Stomach (tissue), 9 donors: ENCODE results near the gene VGLL3. TPM values are rescaled to one million over a fixed set of nuclear protein-coding genes. Genes with fewer than 3 reads are reported as not detected.

Source experiments
- DNase-seq, 2 donors: peaks; one replicate each; pipeline versions ENCODE4 v3.0.0 to v3.0.0-alpha.2; 2013 to 2019
- H3K27ac ChIP-seq, 5 donors: fragments of 200-600 bp in 4 of 5; sonication (generic) in 4 of 5; one replicate each; pipeline ENCODE4 v1.5.1; 2013 to 2019; ENCODE audit warnings: mild to moderate bottlenecking in 1 of 5, moderate library complexity in 1 of 5
- H3K27me3 ChIP-seq, 3 donors: fragments of 200-600 bp; sonication (generic); one replicate each; pipeline ENCODE4 v1.5.1; 2017 to 2019; ENCODE audit warnings: mixed run types in 1 of 3
- H3K36me3 ChIP-seq, 4 donors: fragments of 200-600 bp; sonication (generic); 1 replicate in 3 of 4; 2 replicates in 1 of 4; pipeline ENCODE4 v1.5.1; 2016 to 2019
- H3K4me1 ChIP-seq, 4 donors: fragments of 200-600 bp; sonication (generic); one replicate each; pipeline ENCODE4 v1.5.1; 2016 to 2019
- H3K4me3 ChIP-seq, 4 donors: fragments of 200-600 bp; sonication (generic) in 3 of 4; one replicate each; pipeline ENCODE4 v1.5.1; 2016 to 2019; ENCODE audit warnings: mild to moderate bottlenecking in 1 of 4
- H3K9me3 ChIP-seq, 4 donors: fragments of 200-600 bp; sonication (generic); one replicate each; pipeline ENCODE4 v1.5.1; 2016 to 2019
- EP300 ChIP-seq: sonication (generic); formaldehyde crosslinking; IDR thresholded peaks from one replicate; pipeline ENCODE4 v1.6.1; 2017; ENCODE audit warnings: antibody characterized with exemption
- POLR2A ChIP-seq, 4 donors: fragments of 450-650 bp; IDR thresholded peaks; one replicate each; pipeline ENCODE4 v1.6.1; 2016; ENCODE audit warnings: antibody characterized with exemption in 4 of 4, control low read depth in 2 of 4, mild to moderate bottlenecking in 1 of 4, moderate library complexity in 1 of 4
- POLR2AphosphoS5 ChIP-seq, 3 donors: sonication (generic); formaldehyde crosslinking; IDR thresholded peaks; one replicate each; pipeline ENCODE4 v1.6.1; 2016; ENCODE audit warnings: antibody characterized with exemption in 3 of 3
- WGBS, 5 donors: extraction: QIAGEN DNeasy Blood & Tissue Kit in 3 of 5; methylation state at CpG; one replicate each; pipeline versions ENCODE4 v1.1.5 to v1.1.7; 2013 to 2018; 5-methylcytosine and 5-hydroxymethylcytosine counted together
- intact Hi-C: fragments of 100-400 bp; cut with DNase I; formaldehyde crosslinking; loops from one replicate; pipeline ENCODE4 v1.15.1; 2023; ENCODE audit warnings: low total_unique reads
- polyA plus RNA-seq, 3 donors: library from polyadenylated mRNA; stranded (reverse); fragments of 200-250 nt; gene quantifications; one replicate each; pipeline ENCODE4 v1.2.3, GENCODE V29; 2013
- total RNA-seq, 5 donors: library from RNA; depleted of rRNA; stranded (reverse); fragments of >200 nt; gene quantifications; one replicate each; pipeline versions ENCODE4 v1.1.0 to v1.2.3, GENCODE V29; 2014 to 2016
- TF ChIP-seq, protein P1 (sequence below), 7 experiments: fragments of 450-650 bp in 4 of 7; fragments of 200-600 bp in 3 of 7; sonication (generic) in 3 of 7; IDR thresholded peaks; one replicate each; pipeline ENCODE4 v1.5.1; 2016 to 2019; ENCODE audit warnings: antibody characterized with exemption in 7 of 7, control low read depth in 2 of 7, mild to moderate bottlenecking in 1 of 7
- donor health status: healthy with polysubstance abuse.
- donor health status: Bipolar disorder and iron deficiency.
- donor health status: healthy.

Gene VGLL3
- total and polyA plus RNA-seq, 8 donors, result 0.60 to 23.7 (median 6.1) TPM

DNA sequence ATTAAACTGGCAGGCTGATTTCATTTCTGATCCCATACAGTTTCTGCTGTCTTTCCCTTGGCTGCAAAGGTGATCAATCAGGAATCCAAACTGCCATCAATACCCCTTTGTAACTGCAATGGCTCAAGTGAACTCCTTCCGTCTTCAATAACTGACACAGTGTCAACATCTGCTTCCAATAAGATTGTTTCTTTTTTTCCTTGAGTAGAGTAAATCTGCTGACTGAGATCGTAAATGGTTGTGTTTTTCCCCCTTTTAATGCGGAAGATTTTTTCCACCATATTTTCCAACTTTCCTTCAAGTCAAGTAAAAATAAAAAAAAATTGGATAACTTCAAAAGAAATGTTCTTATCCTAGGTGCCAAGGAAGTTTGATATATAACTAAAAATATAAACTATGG, 48.7 kb downstream of the VGLL3 start:
- intact Hi-C loops, result no loop called here
- peaks cover 0 to 10% (median 0%) of the 10 kb centered on the region in 4 donors for H3K4me1 ChIP-seq
- H3K27me3 ChIP-seq, result no peaks in the 10 kb centered on the region
- no peak for DNase-seq
- H3K4me3 ChIP-seq, result no peak overlapping the region
- H3K9me3 ChIP-seq, result no peaks in the 10 kb centered on the region
- WGBS, 5 donors, result 88 to 93% (median 90%) methylated on average over 3 of the region's 3 CpGs
- no peak overlapping the region for H3K27ac ChIP-seq
- TF ChIP-seq EP300 (no peak), POLR2A (IDR thresholded peaks at IDR 0.05) (no peak), POLR2AphosphoS5 (IDR thresholded peaks at IDR 0.05) (no peak)
- TF ChIP-seq, protein P1, sequence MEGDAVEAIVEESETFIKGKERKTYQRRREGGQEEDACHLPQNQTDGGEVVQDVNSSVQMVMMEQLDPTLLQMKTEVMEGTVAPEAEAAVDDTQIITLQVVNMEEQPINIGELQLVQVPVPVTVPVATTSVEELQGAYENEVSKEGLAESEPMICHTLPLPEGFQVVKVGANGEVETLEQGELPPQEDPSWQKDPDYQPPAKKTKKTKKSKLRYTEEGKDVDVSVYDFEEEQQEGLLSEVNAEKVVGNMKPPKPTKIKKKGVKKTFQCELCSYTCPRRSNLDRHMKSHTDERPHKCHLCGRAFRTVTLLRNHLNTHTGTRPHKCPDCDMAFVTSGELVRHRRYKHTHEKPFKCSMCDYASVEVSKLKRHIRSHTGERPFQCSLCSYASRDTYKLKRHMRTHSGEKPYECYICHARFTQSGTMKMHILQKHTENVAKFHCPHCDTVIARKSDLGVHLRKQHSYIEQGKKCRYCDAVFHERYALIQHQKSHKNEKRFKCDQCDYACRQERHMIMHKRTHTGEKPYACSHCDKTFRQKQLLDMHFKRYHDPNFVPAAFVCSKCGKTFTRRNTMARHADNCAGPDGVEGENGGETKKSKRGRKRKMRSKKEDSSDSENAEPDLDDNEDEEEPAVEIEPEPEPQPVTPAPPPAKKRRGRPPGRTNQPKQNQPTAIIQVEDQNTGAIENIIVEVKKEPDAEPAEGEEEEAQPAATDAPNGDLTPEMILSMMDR (IDR thresholded peaks at IDR 0.05), result no peak
- no peaks in the 10 kb centered on the region for H3K36me3 ChIP-seq

GRCh38 chr3:86938416-86939105, 52.4 kb downstream of the VGLL3 start:
- 62 to 72% (median 71%) methylated on average over 3 of the region's 3 CpGs for WGBS, 5 donors
- intact Hi-C loops, result no loop called here
- DNase-seq, result peak in 1 of 2 donors; percentile 30

DNA sequence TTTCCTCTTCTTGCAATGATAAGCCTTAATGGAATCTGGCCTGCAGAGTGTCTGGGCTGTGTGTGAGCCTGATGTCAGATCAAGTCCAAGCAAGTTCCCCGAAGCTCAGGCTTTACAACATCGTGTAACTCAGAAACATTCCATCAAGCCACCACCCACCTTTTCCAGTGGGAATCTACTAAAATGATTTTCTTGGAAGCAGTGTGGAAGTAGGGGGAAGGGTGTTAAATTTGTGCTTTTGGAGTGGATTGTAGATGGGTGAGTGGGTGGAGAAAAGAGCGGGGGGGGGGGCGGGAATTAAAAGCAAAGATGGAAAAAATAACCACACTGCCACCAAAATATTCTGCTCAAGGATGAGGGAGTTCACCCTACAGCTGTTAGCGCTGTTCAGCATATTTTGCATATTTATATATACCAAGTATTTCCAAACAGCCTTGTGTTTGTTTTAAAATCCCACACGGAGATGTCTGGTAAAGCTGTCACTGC, 53.6 kb downstream of the VGLL3 start:
- TF ChIP-seq, protein P1 (IDR thresholded peaks at IDR 0.05), result no peak
- no peak for TF ChIP-seq POLR2A (IDR thresholded peaks at IDR 0.05)
- peak in 1 of 3 donors; percentile 34 for TF ChIP-seq POLR2AphosphoS5 (IDR thresholded peaks at IDR 0.05)
- TF ChIP-seq EP300, result no peak
- intact Hi-C loops, result no loop called here
- Histone ChIP-seq H3K27me3 (no peaks in the 10 kb centered on the region), H3K27ac (no peak overlapping the region), H3K36me3 (no peaks in the 10 kb centered on the region), H3K4me1 (peaks cover 0 to 11% (median 0%) of the 10 kb centered on the region in 4 donors), H3K4me3 (no peak overlapping the region), H3K9me3 (no peaks in the 10 kb centered on the region)
- WGBS, 5 donors, result 66 to 83% (median 76%) methylated on average over 6 of the region's 6 CpGs
- peak in 1 of 2 donors; percentile 64 for DNase-seq

More at GRCh38 chr3:86938416-86939105, 52.4 kb downstream of the VGLL3 start:
- H3K4me3 ChIP-seq, result no peak overlapping the region
- H3K36me3 ChIP-seq, result no peaks in the 10 kb centered on the region
- no peaks in the 10 kb centered on the region for H3K27me3 ChIP-seq
- no peak overlapping the region for H3K27ac ChIP-seq
- peaks cover 0 to 11% (median 0%) of the 10 kb centered on the region in 4 donors for H3K4me1 ChIP-seq
- H3K9me3 ChIP-seq, result no peaks in the 10 kb centered on the region
- TF ChIP-seq POLR2AphosphoS5 (IDR thresholded peaks at IDR 0.05) (no peak), POLR2A (IDR thresholded peaks at IDR 0.05) (no peak), EP300 (no peak)
- TF ChIP-seq, protein P1 (IDR thresholded peaks at IDR 0.05), result no peak

DNA sequence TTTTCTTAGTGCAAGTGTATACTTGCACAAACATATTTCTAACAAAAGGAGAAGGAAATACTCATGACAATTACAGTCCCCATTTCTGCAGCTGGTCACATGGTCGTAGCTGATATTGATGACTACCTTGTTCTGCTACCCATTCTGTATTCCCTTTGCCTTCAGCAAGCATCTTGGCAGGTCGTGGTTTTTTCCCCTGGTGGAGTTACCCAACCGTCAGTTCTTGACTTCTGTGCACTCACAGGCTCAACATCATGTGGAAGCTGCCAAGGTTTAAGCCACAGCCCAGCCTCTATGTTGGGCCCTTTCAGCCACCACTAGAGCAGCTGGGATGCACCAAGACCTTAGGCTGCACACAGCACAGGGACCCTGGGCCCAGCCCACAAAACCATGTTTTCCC, 56.1 kb downstream of the VGLL3 start:
- 68 to 78% (median 74%) methylated on average over 3 of the region's 3 CpGs for WGBS, 5 donors
- Histone ChIP-seq H3K27me3 (no peaks in the 10 kb centered on the region), H3K36me3 (no peaks in the 10 kb centered on the region), H3K9me3 (no peaks in the 10 kb centered on the region), H3K4me3 (no peak overlapping the region), H3K4me1 (peaks cover 0 to 11% (median 0%) of the 10 kb centered on the region in 4 donors), H3K27ac (no peak overlapping the region)
- intact Hi-C loops, result no loop called here
- no peak for DNase-seq
- TF ChIP-seq EP300, result no peak
- no peak for TF ChIP-seq POLR2A (IDR thresholded peaks at IDR 0.05)
- TF ChIP-seq, protein P1 (IDR thresholded peaks at IDR 0.05), result no peak
- no peak for TF ChIP-seq POLR2AphosphoS5 (IDR thresholded peaks at IDR 0.05)
